T follicular helper cell (primary cell): ENCODE results near the gene IRF2.

ENCODE experiments used
- DNase-seq: peaks from one replicate; pipeline ENCODE4 v3.0.0-alpha.2; 2020; ENCODE audit warnings: low read depth

Gene IRF2

GRCh38 chr4:184409502-184409901, 64.8 kb downstream of the IRF2 start:
- no peak for DNase-seq

GRCh38 chr4:184408684-184409081, 65.7 kb downstream of the IRF2 start:
- DNase-seq = no peak

GRCh38 chr4:184408021-184408683, 66.2 kb downstream of the IRF2 start:
- DNase-seq = no peak

GRCh38 chr4:184406958-184407391, 67.4 kb downstream of the IRF2 start:
- no peak for DNase-seq

- DNase-seq = no peak
Measured at GRCh38 chr4:184404047-184404446, 70.3 kb downstream of the IRF2 start.

GRCh38 chr4:184403384-184403781, 71.0 kb downstream of the IRF2 start:
- no peak for DNase-seq

GRCh38 chr4:184402740-184403383, 71.5 kb downstream of the IRF2 start:
- no peak for DNase-seq

GRCh38 chr4:184402239-184402638, 72.1 kb downstream of the IRF2 start:
- DNase-seq = no peak

- no peak for DNase-seq
Measured at GRCh38 chr4:184401397-184402171, 72.8 kb downstream of the IRF2 start.

- DNase-seq = no peak
Measured at GRCh38 chr4:184400891-184401290, 73.5 kb downstream of the IRF2 start.

GRCh38 chr4:184400375-184400870, 73.9 kb downstream of the IRF2 start:
- DNase-seq = no peak

GRCh38 chr4:184399512-184399908, 74.8 kb downstream of the IRF2 start:
- no peak for DNase-seq

- no peak for DNase-seq
Measured at GRCh38 chr4:184398741-184399511, 75.4 kb downstream of the IRF2 start.

GRCh38 chr4:184397516-184398163, 76.7 kb downstream of the IRF2 start:
- no peak for DNase-seq

GRCh38 chr4:184396570-184397515, 77.5 kb downstream of the IRF2 start:
- DNase-seq = no peak

- no peak for DNase-seq
Measured at GRCh38 chr4:184395971-184396391, 78.4 kb downstream of the IRF2 start.

- no peak for DNase-seq
Measured at GRCh38 chr4:184395451-184395917, 78.9 kb downstream of the IRF2 start.

- no peak for DNase-seq
Measured at GRCh38 chr4:184392748-184393559, 81.4 kb downstream of the IRF2 start.

- DNase-seq = no peak
Measured at GRCh38 chr4:184392316-184392715, 82.0 kb downstream of the IRF2 start.
